ENCODE data around the gene ALDH2. TPM values are rescaled to one million over a fixed set of nuclear protein-coding genes. Genes with fewer than 3 reads are reported as not detected.

ALDH2 gene
- total RNA-seq, 4 donors from 2014 or later: 13.1 to 102 (median 73.5) TPM

DNA sequence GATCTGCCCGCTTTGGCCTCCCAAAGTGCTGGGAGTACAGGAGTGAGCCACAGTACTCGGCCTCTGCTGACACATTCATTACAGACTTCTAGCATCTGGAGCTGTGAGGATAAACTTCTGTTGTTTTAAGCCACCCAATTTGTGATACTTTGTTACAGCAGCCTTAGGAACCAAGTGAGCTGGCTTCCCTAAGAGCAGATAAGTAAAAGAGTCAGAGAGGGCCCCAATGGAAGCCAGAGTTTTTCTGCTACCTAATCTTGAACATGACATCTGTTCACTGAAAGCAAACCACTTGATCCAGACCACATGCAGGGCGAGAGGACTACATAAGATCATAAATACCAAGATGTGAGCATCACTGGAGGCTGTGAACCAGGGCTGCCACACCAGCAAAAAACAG is 71.6 kb downstream of the ALDH2 start:
- Histone ChIP-seq H3K27ac (no peak overlapping the region), H3K9me3 (no peaks in the 10 kb centered on the region), H3K4me3 (no peak overlapping the region), H3K4me1 (peaks cover 0 to 5% of the 10 kb centered on the region in 2 donors), H3K27me3 (no peaks in the 10 kb centered on the region), H3K36me3 (no peaks in the 10 kb centered on the region)
- TF ChIP-seq, protein P1, sequence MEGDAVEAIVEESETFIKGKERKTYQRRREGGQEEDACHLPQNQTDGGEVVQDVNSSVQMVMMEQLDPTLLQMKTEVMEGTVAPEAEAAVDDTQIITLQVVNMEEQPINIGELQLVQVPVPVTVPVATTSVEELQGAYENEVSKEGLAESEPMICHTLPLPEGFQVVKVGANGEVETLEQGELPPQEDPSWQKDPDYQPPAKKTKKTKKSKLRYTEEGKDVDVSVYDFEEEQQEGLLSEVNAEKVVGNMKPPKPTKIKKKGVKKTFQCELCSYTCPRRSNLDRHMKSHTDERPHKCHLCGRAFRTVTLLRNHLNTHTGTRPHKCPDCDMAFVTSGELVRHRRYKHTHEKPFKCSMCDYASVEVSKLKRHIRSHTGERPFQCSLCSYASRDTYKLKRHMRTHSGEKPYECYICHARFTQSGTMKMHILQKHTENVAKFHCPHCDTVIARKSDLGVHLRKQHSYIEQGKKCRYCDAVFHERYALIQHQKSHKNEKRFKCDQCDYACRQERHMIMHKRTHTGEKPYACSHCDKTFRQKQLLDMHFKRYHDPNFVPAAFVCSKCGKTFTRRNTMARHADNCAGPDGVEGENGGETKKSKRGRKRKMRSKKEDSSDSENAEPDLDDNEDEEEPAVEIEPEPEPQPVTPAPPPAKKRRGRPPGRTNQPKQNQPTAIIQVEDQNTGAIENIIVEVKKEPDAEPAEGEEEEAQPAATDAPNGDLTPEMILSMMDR (IDR thresholded peaks at IDR 0.05): no peak
- no peak for TF ChIP-seq POLR2A (IDR thresholded peaks at IDR 0.05)
- DNase-seq: no peak
- intact Hi-C loops (cut with DNase I; ENCODE audit: low total_unique reads): no loop called here

DNA sequence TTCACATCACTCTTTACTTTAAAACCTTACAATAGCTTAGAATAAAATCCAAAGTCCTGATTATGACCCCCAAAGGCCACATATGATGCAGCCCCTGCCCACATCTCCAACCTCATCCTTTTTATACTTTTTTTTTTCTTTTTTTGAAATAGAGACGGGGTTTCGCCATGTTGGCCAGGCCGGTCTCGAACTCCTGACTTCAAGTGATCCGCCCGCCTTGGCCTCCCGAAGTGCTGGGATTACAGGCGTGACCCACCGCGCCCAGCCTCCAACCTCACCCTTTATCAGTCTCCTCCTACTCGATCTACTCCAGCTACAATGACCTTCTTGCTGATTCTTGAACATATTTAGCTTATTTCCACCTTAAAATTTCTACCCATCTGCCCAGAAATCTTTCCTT is 74.1 kb downstream of the ALDH2 start:
- intact Hi-C loops (cut with DNase I; ENCODE audit: low total_unique reads): no loop called here
- Histone ChIP-seq H3K27ac (peak overlapping the region; percentile 83 to 92), H3K4me3 (peak overlapping the region; percentile 67 to 77), H3K9me3 (no peaks in the 10 kb centered on the region), H3K36me3 (no peaks in the 10 kb centered on the region), H3K27me3 (no peaks in the 10 kb centered on the region), H3K4me1 (peaks cover 5 to 7% of the 10 kb centered on the region in 2 donors)
- DNase-seq: no peak
- no peak for TF ChIP-seq POLR2A (IDR thresholded peaks at IDR 0.05)
- TF ChIP-seq, protein P1 (IDR thresholded peaks at IDR 0.05): no peak

DNA sequence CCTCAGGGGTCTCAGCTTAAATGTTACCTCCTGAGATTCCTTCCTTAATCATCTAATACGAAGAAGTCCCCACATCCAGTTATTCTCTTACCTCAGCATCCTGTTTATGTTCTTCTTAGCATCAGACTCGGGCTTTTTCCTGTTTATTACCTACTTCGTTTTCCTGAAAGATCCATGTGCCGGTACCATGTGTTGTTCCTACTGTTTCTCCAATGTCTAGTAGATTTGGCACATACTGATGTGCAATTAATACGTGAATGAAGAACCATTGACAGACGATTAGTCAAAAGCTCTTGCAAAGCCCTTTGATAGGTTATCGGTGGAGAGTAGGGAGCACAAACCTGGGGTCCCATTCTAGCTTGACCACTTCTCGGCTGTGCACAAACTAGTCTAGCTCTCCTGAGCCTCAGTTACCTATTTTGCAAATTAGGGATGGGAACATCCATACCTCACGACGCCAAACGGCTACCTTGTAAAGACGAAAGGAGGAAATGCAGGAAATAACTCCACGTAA is 74.6 kb downstream of the ALDH2 start:
- Histone ChIP-seq H3K9me3 (no peaks in the 10 kb centered on the region), H3K36me3 (no peaks in the 10 kb centered on the region), H3K27ac (peak overlapping the region; percentile 83 to 92), H3K4me3 (peak overlapping the region; percentile 67 to 77), H3K4me1 (peaks cover 5 to 7% of the 10 kb centered on the region in 2 donors), H3K27me3 (no peaks in the 10 kb centered on the region)
- intact Hi-C loops (cut with DNase I; ENCODE audit: low total_unique reads): no loop called here
- DNase-seq: no peak
- no peak for TF ChIP-seq POLR2A (IDR thresholded peaks at IDR 0.05)
- TF ChIP-seq, protein P1 (IDR thresholded peaks at IDR 0.05): no peak

DNA sequence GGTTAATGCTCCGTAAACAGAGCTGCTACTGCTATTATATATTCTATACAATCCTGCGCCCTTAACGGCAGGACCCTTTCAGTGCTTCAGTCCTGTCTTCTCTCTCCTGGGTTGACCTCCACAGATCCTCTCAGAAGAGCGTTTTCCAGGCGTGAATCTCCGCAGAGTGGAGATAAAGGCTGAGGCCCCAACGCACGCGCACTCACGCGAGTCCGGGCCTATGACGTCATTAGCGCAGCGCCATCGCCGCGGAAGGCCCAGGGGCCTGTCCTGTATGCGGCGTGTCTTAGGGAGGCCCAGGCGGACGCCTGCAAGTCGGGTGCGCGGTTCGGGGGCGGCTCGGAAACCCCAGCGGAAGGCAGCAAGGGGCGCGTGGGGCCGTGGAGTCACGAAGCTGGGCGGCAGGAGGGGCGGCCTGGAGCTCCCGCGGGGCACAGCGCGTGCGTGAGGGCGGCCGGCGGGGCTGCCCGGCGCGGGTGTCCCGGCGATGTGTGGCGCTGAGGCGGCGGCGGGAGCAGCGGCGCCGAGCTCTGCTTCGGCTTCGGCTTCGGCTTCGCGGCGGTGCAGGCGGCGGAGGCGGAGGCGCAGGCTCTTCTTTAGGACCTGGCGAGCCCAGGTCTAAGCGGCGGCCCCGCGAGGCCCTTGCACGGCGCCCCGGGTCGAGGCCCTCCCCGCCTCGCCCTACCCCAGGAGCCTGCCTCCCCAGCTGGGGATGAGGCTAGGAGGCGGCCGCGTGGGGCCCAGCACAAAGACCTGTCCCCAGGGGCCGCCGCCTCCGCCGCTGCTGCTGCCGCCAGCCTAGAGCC is 75.2 kb downstream of the ALDH2 start, which contains the start of gene MAPKAPK5:
MAPKAPK5 (plus strand) TSS at position 479 of the 806 bp plus-strand sequence. CDS start 506 bp downstream, outside the sequence.
- H3K27me3 ChIP-seq: no peaks in the 10 kb centered on the region
- intact Hi-C loops (cut with DNase I; ENCODE audit: low total_unique reads): no loop called here
- peak; percentile 95 to 97 for DNase-seq
- H3K4me1 ChIP-seq: peaks cover 5 to 7% of the 10 kb centered on the region in 2 donors
- H3K27ac ChIP-seq: peak within 1 kb of the TSS; percentile 83 to 92
- TF ChIP-seq, protein P1 (IDR thresholded peaks at IDR 0.05): peak in 2 of 4 experiments; percentile 43 to 47
- TF ChIP-seq POLR2A (IDR thresholded peaks at IDR 0.05): peak; percentile 55 to 66
- no peaks in the 10 kb centered on the region for H3K9me3 ChIP-seq
- no peaks in the 10 kb centered on the region for H3K36me3 ChIP-seq
- H3K4me3 ChIP-seq: peak within 1 kb of the TSS; percentile 67 to 77

Data from uterus (tissue), 4 donors.